ENCODE measurements around the gene FGF2.

The FGF2 gene

GRCh38 chr4:122873146-122873545, 46.5 kb downstream of the FGF2 start:
- Histone ChIP-seq H3K27ac (replicated peaks) (no peak overlapping the region), H3K27me3 (ENCODE audit: insufficient read depth, poor library complexity, severe bottlenecking) (no peaks in the 10 kb centered on the region), H3K4me3 (replicated peaks; ENCODE audit: insufficient read depth, low read length) (no peak overlapping the region)
- TF ChIP-seq REST (IDR thresholded peaks at IDR 0.05; ENCODE audit: insufficient replicate concordance, low read depth) (no peak), POLR2AphosphoS5 (IDR thresholded peaks at IDR 0.05; ENCODE audit: low read depth) (no peak), SPI1 (IDR thresholded peaks at IDR 0.05; ENCODE audit: borderline replicate concordance, low read depth) (no peak), GABPA (IDR thresholded peaks at IDR 0.05; ENCODE audit: low read depth) (no peak), CTCF (IDR thresholded peaks at IDR 0.05; ENCODE audit: insufficient read depth, low read length) (no peak)
- DNase-seq (ENCODE audit: low read depth in 1 of 2, low spot score in 1 of 2): no peak

GRCh38 chr4:122873821-122874593, 47.4 kb downstream of the FGF2 start:
- Histone ChIP-seq H3K4me3 (replicated peaks; ENCODE audit: insufficient read depth, low read length) (no peak overlapping the region), H3K27me3 (ENCODE audit: insufficient read depth, poor library complexity, severe bottlenecking) (no peaks in the 10 kb centered on the region), H3K27ac (replicated peaks) (no peak overlapping the region)
- no peak for TF ChIP-seq SPI1 (IDR thresholded peaks at IDR 0.05; ENCODE audit: borderline replicate concordance, low read depth)
- TF ChIP-seq CTCF (IDR thresholded peaks at IDR 0.05; ENCODE audit: insufficient read depth, low read length): no peak
- no peak for TF ChIP-seq REST (IDR thresholded peaks at IDR 0.05; ENCODE audit: insufficient replicate concordance, low read depth)
- peak in 1 of 2 experiments; percentile 6 for DNase-seq (ENCODE audit: low read depth in 1 of 2, low spot score in 1 of 2)

GRCh38 chr4:122875949-122876348, 49.3 kb downstream of the FGF2 start:
- no peaks in the 10 kb centered on the region for H3K27me3 ChIP-seq (ENCODE audit: insufficient read depth, poor library complexity, severe bottlenecking)
- H3K4me3 ChIP-seq (replicated peaks; ENCODE audit: insufficient read depth, low read length): no peak overlapping the region
- TF ChIP-seq REST (IDR thresholded peaks at IDR 0.05; ENCODE audit: insufficient replicate concordance, low read depth): no peak
- TF ChIP-seq CTCF (IDR thresholded peaks at IDR 0.05; ENCODE audit: insufficient read depth, low read length): no peak
- TF ChIP-seq SPI1 (IDR thresholded peaks at IDR 0.05; ENCODE audit: borderline replicate concordance, low read depth): no peak
- no peak for TF ChIP-seq POLR2AphosphoS5 (IDR thresholded peaks at IDR 0.05; ENCODE audit: low read depth)
- no peak for TF ChIP-seq GABPA (IDR thresholded peaks at IDR 0.05; ENCODE audit: low read depth)
- DNase-seq (ENCODE audit: low read depth in 1 of 2, low spot score in 1 of 2): no peak
- H3K27ac ChIP-seq (replicated peaks): no peak overlapping the region

All from HL-60 (cell line).